ENCODE measurements around the gene LGI4. TPM values are rescaled to one million over a fixed set of nuclear protein-coding genes. Genes with fewer than 3 reads are reported as not detected.
A peak's percentile ranks its signal among the peaks of the same experiment; 100 is the strongest.
"Not testable (repeated sequence)": the region's sequence is repeated elsewhere in the genome, so short reads cannot be mapped to it uniquely, and the experiment has no call there.

The LGI4 gene
- total RNA-seq, 1 donor from 2014 or later = not detected

- DNase-seq (ENCODE audit: low read depth, low spot score) = no peak
These were observed 27.3 kb downstream of the LGI4 start for GRCh38 chr19:35107545-35107944.

- DNase-seq (ENCODE audit: low read depth, low spot score) = no peak
These were observed 27.8 kb downstream of the LGI4 start for GRCh38 chr19:35106898-35107541.

- no peak for DNase-seq (ENCODE audit: low read depth, low spot score)
These were observed 28.6 kb downstream of the LGI4 start for GRCh38 chr19:35106291-35106583.

GRCh38 chr19:35105411-35106290, 29.2 kb downstream of the LGI4 start:
- no peak for DNase-seq (ENCODE audit: low read depth, low spot score)

- no peak for DNase-seq (ENCODE audit: low read depth, low spot score)
These were observed 29.8 kb downstream of the LGI4 start for GRCh38 chr19:35105047-35105410.

GRCh38 chr19:35104361-35104760, 30.5 kb downstream of the LGI4 start:
- DNase-seq (ENCODE audit: low read depth, low spot score) = no peak

GRCh38 chr19:35103614-35104013, 31.2 kb downstream of the LGI4 start:
- DNase-seq (ENCODE audit: low read depth, low spot score) = not testable (repeated sequence)

- not testable (repeated sequence) for DNase-seq (ENCODE audit: low read depth, low spot score)
These were observed 32.9 kb downstream of the LGI4 start for GRCh38 chr19:35101949-35102348.

- DNase-seq (ENCODE audit: low read depth, low spot score) = no peak
These were observed 34.0 kb downstream of the LGI4 start for GRCh38 chr19:35100588-35101533.

- DNase-seq (ENCODE audit: low read depth, low spot score) = no peak
These were observed 35.0 kb downstream of the LGI4 start for GRCh38 chr19:35099897-35100275.

GRCh38 chr19:35099155-35099896, 35.5 kb downstream of the LGI4 start:
- DNase-seq (ENCODE audit: low read depth, low spot score) = no peak

GRCh38 chr19:35098413-35099049, 36.3 kb downstream of the LGI4 start:
- DNase-seq (ENCODE audit: low read depth, low spot score) = no peak

- DNase-seq (ENCODE audit: low read depth, low spot score) = no peak
These were observed 39.0 kb downstream of the LGI4 start for GRCh38 chr19:35095667-35096368.

GRCh38 chr19:35094656-35095055, 40.2 kb downstream of the LGI4 start:
- DNase-seq (ENCODE audit: low read depth, low spot score) = no peak

GRCh38 chr19:35093941-35094647, 40.8 kb downstream of the LGI4 start:
- no peak for DNase-seq (ENCODE audit: low read depth, low spot score)

- DNase-seq (ENCODE audit: low read depth, low spot score) = no peak
These were observed 41.4 kb downstream of the LGI4 start for GRCh38 chr19:35093430-35093829.

- peak; percentile 5 for DNase-seq (ENCODE audit: low read depth, low spot score)
These were observed 44.2 kb downstream of the LGI4 start for GRCh38 chr19:35090506-35091214.

- DNase-seq (ENCODE audit: low read depth, low spot score) = no peak
These were observed 44.7 kb downstream of the LGI4 start for GRCh38 chr19:35090160-35090505.

GRCh38 chr19:35089554-35089953, 45.3 kb downstream of the LGI4 start:
- DNase-seq (ENCODE audit: low read depth, low spot score) = no peak
